ENCODE results near the gene NEURL1.

NEURL1 gene, protein sequence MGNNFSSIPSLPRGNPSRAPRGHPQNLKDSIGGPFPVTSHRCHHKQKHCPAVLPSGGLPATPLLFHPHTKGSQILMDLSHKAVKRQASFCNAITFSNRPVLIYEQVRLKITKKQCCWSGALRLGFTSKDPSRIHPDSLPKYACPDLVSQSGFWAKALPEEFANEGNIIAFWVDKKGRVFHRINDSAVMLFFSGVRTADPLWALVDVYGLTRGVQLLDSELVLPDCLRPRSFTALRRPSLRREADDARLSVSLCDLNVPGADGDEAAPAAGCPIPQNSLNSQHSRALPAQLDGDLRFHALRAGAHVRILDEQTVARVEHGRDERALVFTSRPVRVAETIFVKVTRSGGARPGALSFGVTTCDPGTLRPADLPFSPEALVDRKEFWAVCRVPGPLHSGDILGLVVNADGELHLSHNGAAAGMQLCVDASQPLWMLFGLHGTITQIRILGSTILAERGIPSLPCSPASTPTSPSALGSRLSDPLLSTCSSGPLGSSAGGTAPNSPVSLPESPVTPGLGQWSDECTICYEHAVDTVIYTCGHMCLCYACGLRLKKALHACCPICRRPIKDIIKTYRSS

DNA sequence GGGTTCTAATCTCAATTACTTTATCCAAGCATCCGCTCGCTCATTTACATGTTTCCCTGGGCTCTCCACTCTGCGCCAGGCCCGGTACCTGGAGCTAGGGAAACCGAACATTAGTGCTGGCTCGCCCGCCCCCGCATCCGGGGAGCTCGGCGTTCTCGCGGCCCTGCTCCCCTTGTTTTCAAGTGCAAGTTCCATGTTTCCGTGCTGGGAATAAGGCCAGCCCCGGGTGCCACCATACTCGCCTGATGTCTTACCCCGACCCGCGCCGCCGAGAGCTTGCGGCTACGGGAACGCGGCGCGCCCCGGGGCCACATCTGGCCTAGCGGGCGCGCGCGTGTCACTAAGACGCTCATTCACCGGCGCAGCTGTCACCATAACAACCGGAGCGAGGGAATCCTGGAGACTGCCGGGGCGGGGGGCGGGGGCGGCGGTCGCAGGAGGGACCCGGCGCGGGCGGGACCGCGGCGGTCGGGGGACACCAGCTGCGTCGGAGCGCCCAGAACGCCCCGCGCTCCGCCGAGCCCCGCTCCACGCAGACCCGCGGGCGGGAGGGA, at the start of gene NEURL1:
Gene NEURL1 (plus strand): TSS at position 344 of the 554 bp plus-strand sequence. CDS start 683 bp downstream, outside the sequence.
- peak in 1 of 3 experiments; percentile 5 for DNase-seq (ENCODE audit: low read depth in 3 of 3)

DNA sequence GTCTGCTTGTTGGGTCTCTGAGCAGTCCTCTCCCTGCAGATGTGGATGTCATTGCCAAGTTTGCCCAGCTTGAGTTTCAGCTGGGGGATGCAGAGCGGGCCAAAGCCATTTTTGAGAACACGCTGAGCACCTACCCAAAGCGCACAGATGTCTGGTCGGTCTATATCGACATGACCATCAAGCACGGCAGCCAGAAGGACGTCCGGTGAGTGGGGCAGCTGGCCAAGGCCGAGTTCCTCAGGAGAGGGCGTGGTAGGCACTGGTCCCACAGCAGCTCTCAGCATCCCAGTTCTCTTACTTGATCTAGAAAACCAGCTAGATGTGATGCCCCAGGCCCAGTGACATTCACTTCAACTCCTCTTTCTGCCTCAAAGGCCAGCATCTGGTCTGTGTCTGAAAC, 49.0 kb upstream of the NEURL1 start:
- DNase-seq (ENCODE audit: low read depth in 3 of 3) = no peak

DNA sequence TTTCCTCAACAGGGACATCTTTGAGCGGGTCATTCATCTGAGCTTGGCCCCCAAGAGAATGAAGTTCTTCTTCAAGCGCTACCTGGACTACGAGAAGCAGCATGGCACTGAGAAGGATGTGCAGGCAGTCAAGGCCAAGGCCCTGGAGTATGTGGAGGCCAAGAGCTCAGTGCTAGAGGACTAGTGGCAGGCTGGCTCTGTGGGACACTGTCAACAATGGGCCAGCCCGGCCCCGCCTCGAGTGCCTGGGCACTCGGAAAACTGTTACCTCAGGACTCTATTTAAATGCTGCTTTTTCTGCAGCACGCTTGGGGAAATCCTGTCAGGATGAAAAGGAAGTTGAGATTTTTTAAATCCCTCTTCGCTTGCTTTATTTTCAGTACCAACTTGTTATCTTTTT, 48.1 kb upstream of the NEURL1 start:
- DNase-seq (ENCODE audit: low read depth in 3 of 3) = no peak

DNA sequence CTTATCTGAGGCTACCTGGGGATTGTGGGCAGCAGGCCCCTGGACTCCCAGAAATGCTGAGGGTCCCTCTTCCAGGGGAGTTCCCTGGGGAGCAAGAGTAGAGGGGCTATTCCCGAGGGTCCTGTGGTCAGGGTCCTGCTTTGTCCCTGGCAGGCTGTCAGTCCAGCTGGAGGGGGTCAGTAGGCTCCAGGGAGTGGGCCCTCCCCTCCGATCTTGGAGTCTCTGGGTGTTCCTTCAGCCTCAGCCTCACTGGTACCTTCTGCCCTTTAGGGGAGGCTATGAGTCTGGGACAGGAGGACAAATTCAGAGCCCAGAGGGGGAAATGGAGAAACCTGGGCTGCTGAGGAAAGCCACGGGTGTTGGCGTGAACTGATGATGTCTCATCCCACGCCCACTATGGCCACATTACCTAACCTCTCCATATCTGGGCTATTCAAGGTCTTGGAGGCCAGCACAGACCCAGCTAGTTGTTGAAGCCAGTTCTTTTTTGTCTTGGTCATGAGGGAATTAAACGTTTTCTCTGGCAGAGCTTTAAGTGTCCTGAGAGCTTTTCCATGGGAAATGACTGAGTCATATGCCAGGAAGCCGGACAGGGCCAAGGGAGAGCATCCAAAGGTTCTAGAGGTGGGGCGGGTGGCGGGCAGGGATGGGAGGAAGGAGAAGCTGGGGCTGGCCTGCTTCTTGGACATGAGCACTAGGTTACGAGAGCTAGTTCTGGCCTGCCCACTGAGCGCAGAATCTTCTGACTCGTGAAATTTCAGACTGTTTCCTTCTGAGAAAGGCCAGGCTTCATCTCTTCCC, 47.5 kb upstream of the NEURL1 start:
- no peak for DNase-seq (ENCODE audit: low read depth in 3 of 3)

DNA sequence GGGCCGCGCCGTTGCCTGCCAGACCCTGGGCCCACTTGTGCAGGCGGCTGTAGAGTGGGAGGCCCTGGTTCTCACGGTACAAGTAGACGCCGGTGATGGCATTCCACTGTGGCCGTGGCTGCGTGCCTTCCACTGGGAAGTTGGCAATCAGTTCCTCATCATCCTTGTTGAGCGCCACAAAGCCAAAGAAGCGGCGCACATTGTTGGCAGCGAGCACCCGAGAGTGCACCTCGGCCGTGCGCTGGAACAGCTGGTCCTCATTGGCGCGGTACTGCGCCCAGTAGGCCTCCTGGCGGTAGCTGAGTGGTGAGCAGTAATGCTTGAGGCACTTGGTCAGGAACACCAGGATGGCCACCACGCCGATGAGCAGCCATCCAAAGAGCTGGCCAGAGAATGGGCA, 46.3 kb upstream of the NEURL1 start:
- no peak for DNase-seq (ENCODE audit: low read depth in 3 of 3)

DNA sequence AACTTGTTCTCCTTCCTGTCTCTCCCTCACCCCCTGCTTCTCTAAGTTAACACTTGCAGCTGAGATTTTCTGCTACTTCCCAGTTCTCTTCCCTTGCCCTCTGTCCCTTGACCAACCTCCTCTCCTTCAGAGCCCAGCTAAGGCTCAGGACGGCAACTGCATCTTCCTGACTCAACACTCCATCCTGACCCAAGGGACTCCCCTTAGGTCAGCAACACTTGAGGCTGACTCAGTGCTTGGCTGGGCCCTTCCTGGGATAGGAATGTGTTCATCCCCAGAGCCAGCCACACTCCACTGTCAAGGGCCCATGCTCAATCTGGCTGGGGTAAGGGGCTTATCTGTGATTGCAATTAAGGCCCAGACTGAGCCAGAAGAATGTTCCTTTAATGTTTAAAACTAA, 44.8 kb upstream of the NEURL1 start:
- no peak for DNase-seq (ENCODE audit: low read depth in 3 of 3)

DNA sequence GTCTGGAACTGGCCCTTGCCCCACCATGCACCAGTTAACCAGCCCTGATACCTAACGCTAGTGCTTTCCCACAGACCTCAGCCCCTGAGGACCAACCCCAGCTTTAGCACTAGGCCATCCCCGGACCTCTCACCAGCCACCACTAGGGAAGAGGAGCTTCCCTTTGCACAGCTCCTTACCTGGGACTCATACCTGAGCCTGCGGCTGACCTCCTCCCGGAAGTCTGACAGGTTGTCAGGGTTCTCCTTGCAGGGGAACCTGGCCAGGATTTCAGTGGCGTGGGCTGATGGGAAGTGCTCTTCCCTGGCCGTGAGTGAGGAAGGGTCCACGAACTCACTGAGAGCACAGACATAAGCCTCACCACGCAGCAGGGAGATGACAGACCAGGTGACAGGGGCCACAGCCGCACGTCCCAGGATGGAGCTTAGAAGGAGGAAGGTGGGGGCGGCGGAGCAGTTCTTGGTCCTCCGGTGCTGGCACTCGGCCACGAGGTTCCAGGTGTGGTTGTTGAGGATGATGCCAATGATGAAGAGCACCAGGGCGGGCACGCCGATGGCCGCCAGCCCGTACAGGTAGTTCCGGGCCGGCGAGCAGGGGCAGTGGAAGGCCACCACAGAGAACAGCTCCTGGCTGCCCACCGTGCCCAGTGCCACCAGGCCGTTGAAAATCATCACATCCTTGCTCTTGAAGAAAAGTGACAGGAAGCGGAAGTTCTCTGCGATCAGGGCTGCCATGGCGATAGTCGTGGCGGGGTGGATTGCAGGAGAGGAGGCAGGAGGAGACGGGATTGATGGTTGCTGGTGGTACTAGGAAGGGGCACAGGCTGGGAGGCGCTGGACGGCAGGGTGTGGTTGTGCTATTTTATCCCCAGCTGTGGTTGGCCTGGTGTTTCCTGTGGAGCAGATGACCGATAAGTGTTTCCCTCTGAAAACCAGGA, 44.0 kb upstream of the NEURL1 start:
- DNase-seq (ENCODE audit: low read depth in 3 of 3) = no peak

DNA sequence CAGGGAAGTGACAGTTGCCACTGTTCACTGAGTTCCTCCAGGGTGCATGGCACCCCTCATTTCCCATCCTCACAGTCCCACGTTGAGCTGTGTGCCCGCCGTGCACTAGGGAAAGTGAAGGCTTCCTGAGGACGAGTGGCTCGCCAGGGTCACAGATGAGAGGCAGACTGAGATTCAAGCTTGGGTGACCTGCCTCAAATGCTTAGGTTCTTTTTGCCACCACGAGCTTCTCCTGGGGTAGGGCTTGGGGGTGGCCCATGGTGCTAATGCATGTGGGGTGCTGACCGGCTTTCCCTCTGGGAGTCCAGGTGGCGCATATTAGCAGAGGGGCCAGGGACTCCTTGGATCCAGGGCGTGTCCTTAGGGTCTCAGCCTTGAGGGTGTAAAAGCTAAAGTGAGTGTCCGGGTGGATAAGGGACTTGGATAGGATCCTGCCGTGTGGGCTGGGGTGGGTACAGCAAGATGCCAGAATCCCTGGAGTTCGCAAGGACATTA, 43.3 kb upstream of the NEURL1 start:
- no peak for DNase-seq (ENCODE audit: low read depth in 3 of 3)

DNA sequence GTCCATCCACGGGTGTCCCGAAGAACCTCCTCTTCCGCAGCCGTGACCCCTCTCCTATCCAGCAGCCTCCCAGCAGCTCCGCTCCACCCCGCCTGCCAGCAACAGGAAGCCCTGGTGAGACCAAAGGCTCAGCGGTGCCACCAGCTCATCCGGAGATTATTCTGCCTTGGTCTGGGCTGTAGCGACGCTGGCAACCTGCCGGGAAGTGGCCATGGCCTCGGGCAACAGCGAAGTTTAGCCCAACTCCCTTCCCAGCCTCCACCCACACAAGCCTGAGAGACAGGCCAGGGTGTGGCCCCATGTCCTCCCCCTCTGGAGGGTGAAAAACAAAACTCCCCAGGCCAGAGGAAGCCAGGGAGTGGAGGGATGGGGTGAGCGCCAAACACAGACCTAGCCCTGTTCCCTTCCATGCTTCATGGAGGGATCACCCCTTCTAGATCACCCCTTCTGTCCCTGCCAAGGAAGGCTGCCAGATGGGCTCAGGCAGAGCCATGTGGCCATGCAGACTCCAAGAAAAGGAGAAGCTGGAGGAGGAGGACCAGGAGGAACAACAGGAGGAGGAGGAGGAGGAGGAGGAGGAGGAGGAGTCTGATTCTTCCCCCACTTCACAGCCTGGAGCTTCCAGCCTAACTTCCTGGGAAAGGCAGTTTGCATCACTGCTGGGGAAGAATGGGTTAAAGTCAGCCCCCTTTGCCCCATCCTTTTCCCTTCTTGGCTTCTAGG, 42.3 kb upstream of the NEURL1 start:
- peak in 1 of 3 experiments; percentile 13 for DNase-seq (ENCODE audit: low read depth in 3 of 3)

DNA sequence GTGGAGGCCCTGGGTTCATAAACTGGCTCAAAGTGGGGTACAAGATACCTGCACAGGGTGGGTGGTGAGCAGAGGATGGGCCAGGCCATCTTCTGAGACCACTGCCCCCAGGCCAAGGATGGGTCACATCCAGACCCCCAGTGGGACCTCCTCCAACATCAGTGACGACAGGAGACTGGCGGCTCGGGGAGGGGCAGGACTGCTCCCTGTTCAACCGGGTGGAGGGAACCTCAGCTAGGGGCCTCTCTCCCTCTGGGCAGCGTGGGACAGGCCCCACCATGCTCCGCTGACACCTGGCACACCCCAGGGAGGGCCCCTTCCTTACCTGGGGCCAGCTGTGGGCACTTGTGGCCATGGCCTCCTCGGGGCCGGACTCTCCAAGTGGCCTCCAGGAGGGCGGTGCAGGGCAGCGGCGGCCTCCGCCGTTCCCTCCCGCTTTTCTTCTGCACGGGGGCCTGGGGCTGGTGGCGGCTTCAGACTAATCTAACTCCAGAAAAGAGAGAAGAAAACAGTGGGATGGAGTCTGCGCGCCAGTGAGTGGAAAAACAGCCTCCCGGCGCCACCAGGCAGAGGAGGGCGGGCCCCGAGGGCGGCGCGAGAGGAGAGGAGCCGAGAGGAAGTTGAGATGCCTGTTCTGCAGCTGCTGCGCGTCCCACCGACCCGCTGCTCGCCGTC, 41.5 kb upstream of the NEURL1 start, which contains the start of gene CALHM2:
Gene CALHM2 (minus strand): TSS at position 540 of the 675 bp plus-strand sequence. CDS start 2,429 bp downstream, outside the sequence.
- peak; percentile 19 to 33 (median 31) for DNase-seq (ENCODE audit: low read depth in 3 of 3)

DNA sequence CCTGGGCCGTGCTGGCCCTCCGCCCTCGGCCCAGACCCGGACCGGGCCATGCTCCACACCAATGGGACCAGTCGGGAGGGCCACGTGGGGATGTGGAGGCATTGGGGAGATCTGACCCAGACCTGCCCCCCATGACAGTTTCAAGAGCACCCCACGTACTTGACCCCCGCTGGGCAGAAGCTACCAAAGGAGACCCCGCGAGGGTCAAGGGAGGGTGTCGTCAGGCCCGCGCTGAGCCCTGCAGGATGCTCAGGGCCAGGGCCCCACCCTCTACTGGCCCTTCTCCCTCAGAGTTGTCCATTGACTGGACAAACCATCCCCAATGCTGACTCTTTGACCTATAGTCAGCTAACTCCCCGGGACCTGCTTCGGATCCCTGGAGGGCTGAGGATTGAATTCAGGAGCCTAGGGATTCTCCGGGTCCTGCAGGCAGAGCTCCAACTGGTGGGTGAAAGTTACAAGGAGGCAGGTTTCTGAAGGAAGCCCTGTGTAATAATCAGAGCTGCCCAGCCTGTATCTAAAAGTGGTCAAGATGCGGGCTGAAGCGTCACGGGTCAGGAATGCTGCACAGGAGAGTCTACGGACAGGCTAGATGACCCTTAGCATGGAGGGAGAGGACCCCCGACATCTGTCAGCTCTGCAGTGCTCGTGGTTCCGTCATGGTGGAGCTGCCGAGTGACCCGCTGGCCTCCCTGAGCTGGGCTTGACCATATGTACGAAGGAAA, 40.8 kb upstream of the NEURL1 start:
- no peak for DNase-seq (ENCODE audit: low read depth in 3 of 3)

DNA sequence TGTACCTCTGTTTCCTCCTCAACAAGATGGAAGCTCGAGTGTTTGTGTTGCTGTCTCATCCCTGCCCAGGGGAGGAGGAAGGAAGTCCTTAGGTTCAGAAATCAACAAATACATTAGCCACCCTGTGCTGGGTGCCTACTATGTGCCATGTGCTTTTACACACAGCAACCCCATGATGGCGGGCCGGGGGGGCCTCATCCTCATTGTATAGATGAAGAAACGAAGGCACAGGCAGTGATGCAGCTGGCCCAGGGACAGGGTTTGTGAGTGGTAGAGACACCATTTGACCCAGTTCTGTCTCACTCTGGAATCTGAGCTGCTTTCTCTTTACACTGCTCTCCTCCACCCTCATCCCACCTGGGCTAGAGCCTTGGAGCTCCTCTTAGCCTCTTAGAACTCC, 39.5 kb upstream of the NEURL1 start:
- DNase-seq (ENCODE audit: low read depth in 3 of 3) = no peak

DNA sequence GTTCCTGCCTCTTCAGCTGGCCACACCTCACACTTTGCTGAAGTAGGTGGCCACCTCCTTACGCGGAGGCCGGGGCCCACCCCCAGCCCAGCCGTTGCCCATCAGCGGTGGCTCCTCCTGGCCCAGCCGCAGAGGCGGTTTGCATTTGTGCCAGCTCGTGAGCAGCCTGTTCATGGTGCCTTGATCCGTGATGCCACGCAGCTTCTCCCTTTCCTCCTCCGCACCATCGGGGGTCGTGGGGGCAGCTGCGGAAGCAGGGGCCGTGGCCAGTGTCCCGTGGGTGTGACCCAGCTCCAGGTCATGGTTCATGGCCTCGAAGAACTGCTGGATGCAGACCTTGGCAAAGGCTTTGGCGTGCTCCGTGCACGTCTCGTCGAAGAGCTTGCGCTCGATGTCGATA, 38.3 kb upstream of the NEURL1 start:
- DNase-seq (ENCODE audit: low read depth in 3 of 3) = no peak

DNA sequence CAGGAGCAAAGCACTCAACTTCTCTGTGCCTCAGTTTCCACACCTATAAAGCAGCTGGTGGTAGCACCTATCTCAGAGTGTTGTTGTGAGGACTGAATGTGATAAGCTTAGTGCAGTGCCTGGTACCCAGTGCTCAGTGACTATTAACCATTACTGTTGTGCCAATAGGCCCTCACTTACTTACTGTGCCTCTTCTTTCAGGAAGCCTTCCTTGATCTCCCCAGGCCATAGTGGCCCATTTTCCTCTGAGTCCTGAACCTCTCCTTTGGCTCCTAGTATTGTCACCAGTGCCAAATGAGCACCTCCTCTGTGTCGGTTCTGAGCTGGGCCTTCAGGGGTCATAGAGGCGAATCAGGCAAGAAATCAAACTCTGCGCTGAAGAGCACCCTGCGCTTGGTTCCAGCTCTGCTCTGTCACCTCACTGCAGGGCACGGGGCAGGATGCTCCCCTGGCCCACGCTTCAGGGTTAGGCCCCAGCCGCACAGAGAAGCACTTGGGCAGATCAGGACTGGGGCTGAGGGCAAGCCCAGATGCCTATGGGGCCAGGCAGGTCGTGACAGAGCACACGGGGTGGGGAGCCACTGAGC, 37.3 kb upstream of the NEURL1 start:
- DNase-seq (ENCODE audit: low read depth in 3 of 3) = no peak

DNA sequence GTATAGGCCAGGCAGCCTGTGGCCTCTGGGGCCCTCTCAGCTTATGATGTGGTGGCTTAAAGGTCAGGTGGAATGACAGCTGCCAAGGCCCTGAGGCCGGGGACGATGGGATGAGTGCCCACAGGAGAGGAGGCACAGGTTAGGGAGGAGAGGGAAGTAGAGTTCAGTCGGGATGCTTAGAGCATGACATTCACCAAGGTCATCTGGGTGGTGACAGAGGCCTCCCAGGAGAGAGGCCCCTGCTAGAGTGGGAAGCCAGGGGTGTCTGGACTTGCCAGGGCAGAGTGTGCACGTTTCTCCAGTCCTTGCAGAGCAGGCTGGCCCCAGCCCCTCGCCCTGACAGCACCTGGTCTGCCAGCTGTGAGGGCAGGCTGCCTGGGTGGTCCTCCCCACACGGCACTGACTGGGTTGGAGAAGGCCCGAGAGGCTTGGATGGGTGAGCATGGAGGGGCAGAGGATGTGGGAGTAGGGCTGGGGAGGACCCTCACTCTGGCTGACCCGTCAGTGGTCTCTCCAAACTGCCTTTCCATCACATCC, 36.3 kb upstream of the NEURL1 start:
- DNase-seq (ENCODE audit: low read depth in 3 of 3) = no peak

DNA sequence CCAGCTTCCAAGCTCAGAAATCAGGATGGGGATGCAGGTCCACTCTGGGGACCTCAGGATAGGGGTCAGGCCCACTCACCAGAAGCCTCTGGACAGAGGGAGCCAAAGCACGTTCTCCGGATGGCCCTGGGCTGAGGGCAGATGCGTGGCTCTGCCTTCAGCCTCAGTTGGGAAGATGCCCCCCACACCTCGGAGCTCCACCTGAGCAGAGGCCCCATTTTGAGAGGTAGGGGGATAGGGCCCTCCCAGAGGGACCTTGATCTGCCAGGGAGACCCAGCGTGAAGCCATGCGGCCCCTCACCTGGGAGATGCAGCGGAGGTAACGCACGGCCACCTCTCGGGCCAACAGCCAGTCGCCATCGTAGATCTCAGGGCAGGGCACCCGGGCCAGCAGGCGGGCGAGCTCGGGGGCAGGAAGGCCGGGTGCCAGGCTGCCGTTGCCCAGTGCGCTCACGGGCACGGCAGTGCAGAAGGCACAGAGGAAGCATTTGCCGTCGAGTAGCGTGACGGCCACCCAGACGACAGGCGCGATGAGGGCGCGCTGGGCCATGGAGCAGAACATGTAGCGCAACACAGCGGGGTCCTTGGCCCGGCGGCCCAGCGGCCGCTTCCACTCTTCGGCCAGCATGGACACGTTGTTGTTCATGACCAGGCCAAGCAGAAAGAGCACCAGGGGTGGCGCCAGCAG, 35.5 kb upstream of the NEURL1 start:
- DNase-seq (ENCODE audit: low read depth in 3 of 3) = no peak

DNA sequence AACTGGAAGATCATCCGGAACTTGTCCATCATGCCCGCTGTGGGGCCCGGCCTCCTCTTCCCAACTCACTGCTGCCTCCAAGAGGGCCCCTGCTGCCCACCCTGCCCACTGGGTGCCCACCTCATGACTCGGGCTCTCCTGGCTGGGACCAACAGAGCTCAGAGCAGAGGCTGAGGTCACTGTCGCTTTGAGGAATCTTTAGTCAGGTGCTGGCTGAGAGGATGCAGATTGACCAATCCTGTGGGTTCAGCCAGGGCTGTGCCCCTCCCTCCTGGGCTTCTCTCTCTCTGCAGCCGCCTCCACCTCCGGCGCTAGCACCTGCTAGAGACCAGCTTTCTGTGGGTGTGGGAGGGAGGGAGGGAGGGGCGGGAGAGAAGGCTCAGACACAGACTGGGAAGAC, 34.8 kb upstream of the NEURL1 start, which contains the start of gene CALHM1:
Gene CALHM1 (minus strand): TSS at position 181 of the 400 bp plus-strand sequence. CDS start 149 bp downstream, at position 32.
- DNase-seq (ENCODE audit: low read depth in 3 of 3) = no peak

All from stimulated activated CD4-positive, alpha-beta T cell treated with anti-CD3 and anti-CD28 coated beads, TNF-alpha, amount 100 ng/mL, for 4 hours (primary cell).